GM18526 (cell line): ENCODE data around the gene PRPF18.
A peak's percentile ranks its signal among the peaks of the same experiment; 100 is the strongest.

Experiments used
- POLR2A ChIP-seq: IDR thresholded peaks from 3 replicates; pipeline ENCODE4 v1.6.1; 2011; ENCODE audit not compliant: insufficient read length; ENCODE audit errors: extremely low read depth

Gene PRPF18, protein sequence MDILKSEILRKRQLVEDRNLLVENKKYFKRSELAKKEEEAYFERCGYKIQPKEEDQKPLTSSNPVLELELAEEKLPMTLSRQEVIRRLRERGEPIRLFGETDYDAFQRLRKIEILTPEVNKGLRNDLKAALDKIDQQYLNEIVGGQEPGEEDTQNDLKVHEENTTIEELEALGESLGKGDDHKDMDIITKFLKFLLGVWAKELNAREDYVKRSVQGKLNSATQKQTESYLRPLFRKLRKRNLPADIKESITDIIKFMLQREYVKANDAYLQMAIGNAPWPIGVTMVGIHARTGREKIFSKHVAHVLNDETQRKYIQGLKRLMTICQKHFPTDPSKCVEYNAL

DNA sequence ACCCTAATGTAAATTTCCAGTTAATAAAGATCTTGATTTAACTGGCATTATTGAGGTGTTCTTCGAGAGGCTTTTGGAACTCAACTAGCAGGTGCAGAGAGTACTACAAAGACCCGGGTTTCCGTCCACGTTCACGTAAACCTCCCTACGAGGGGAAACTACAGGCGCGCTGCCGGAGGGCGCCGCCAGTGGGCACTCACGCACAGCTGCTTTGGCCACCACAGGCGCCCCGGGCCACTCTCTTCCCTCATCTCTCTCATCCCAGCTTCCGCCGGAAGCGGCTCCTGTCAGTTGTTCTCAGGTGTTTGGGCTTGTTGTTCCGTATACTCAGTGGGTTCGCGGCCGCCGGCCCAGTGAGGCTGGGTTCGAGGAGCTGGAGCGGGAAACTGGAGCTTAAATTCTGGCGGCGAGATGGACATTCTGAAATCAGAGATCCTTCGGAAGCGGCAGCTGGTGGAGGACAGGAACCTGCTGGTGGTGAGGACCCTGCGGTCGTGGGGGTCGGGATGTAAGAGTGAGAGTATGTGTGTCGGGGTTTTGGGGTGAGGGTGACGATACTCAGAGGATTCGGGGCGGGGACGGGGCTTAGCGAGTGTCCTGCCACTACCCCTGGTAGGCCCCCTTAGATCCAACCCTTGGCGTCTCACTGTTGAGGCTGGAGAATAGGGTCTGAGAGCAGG, at the start of gene PRPF18:
Gene PRPF18, plus strand, starts transcription at position 290 of the 680 bp plus-strand sequence. Its CDS starts 122 bp downstream, at position 412.
- TF ChIP-seq POLR2A = peak; percentile 81

DNA sequence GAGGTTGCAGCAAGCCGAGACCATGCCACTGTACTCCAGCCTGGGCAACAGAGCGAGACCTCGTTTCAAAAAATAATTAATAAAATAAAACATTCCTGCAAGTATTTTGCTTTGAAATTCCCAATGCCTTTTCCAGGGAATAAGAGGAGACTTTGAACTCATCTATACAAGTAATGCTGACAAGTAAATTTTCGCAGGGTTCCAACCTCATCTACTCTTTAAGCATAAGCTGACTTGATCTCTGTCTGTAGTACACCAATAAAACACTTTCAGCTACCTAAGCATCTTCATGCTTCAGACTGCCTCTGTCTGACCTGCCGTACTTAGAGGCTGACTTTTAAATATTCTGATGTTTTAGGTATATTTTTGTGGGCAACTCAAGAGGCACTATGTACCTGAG, 44.2 kb upstream of the PRPF18 start:
- no peak for TF ChIP-seq POLR2A

DNA sequence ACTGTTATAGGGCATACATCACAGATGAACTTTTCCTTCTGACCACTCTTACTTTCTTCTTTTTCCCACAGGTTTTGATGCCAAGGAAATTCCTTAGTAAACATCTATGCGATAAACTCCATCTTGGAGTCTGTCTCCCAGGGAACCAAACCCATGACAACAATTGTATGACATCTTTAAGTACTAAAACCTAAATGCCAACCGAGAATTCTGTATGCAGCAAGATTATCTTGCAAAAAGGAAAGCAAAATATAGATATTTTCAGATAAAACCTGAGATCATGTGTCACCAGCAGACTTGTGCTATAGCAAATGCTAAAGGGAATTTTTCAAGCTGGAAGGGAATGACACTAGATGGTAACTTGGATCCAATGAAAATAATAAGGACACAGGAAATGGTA, 36.0 kb upstream of the PRPF18 start:
- no peak for TF ChIP-seq POLR2A

DNA sequence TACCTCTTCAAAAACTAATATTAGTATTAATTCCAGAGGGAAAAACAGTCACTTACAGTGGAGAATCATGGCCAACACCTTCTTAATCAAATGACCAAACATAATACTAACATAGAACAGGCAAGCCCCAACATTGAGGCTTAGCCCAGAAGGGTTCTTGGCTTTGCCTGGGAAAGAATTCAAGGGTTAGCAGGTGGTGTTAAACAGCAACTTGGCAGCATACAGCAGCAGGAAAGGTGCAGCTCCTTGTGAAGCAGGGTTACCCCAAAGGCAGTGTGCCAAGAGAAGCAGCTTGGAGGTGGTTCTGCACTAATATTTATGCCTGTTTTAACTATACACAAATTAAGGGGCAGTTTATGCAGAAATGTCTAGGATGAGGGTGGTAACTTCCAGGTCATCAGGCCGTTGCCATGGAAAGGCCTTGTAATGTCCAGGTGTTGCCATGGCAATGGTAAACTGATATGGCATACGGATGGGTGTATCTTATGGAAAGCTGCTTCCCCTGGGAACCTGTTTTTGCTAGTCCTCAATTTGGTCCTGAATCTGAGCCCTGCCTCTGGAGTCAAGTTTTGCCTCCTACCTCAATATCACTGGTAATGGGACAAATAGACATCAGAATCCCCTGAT, 30.8 kb upstream of the PRPF18 start:
- TF ChIP-seq POLR2A = no peak

DNA sequence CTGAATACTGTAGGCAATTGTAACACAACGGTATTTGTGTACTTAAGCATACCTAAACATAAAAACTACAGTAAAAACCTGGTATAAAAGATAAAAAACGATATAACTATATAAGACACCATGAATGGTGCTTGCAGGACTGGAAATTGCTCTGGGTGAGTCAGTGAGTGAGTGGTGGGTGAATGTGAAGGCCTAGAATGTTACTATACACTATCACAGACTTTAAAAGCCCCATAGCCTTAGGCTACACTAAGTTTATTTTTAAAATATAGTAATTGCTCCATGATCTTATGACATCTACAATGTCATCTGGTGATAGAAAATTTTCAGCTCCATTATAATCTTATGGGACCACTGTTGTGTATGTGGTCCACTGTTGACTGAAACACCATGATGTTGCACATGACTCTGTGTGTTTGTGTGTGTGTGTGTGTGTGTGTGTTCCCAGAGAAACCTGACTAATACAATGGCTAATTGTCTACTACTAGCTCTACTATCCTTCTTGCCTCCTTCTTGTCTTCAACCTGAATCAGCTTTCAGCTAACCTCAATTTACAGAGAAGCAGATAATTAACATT, 27.6 kb upstream of the PRPF18 start:
- no peak for TF ChIP-seq POLR2A

DNA sequence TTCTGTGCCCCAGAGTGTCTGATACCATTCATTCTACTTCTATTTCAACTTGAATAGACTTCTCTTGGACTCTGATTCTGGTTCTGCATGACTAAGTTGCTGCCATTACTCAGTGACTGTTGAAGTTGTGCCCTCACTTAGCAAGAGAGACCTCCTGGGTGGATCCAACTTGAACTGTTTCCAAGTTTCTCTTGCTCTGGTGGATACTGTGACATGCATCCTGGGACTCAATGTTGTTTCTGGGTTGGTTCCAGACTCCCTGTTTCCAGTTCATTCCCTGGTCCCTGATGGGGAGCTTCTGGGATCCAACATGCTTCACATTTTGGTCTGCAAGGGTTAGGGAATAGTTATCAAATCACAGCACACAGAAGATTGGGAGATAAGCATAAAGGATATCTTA, 26.2 kb upstream of the PRPF18 start:
- TF ChIP-seq POLR2A = no peak

DNA sequence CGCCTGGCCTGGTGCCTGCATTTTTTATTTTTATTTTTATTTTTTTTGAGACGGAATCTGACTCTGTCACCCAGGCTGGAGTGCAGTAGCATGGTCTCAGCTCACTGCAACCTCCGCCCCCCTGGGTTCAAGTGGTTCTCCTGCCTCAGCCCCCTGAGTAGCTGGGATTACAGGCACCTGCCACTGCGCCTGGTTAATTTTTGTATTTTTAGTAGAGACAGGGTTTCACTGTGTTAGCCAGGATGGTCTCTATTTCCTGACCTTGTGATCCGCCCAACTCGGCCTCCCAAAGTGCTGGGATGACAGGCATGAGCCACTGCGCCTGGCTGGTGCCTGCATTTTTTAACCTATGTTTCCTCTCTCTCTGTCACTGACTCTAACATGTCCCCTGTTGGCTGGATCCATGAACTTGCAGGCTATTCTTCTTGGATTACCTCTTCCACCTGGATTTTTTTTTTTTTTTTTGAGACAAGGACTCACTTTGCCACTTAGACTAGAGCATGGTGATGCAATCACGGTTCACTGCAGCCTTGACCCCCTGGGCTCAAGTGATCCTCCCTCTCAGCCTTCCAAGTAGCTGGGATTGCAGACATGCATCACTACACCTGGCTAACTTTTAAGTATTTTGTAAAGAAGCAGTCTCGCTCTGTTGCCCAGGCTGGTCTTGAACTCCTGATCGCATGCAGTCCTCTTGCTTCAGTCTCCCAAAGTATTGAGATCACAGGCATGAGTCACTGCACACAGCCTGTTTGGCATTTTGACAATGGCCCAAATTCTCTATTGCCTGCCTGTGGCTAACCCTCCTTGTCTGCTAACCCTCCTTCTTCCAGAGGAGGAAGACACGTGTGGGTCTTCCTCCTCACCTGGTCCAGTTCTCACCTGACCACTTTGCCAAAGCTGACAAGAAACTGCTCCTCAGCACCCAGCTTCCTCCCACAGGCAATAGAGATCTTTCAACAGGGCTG, 23.0 kb upstream of the PRPF18 start:
- TF ChIP-seq POLR2A = no peak

DNA sequence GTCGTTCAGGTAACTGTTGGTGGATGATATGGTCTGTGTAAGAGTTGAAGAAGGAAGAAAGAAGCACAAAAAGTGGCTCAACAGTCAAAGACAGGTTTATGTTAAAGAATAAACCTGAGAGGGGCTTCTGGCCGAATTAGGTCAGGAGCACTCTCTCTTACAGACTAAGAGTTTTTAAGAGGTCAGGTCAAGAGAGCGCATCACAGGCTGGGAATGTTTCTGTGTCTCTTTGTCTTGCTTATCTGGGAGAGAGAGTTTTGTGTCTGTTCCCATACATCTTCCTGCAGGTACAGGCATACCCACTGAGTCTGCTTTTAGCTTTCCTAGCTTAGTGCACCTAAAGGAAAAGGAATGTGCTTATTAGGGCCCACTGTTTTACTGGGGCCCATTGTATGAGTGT, 22.2 kb upstream of the PRPF18 start:
- TF ChIP-seq POLR2A = no peak

DNA sequence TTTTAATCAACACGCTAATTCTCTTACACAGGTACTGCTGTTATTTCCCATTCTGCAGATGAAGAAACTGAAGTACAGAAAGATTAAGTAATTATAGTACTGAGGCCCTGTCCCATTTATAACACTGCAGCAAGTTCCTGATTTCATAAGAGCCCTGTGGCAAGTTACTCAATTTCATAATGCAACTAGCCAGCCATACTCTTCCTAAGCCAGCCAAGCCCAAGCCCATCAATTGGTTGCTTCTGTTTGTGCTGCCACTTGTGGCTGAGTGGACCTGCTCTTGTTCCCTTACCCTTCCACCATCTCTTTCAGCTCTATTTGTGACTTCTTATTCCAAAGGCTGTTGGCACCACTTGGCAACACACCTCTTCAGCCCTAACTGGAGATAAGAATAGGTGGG, 19.7 kb upstream of the PRPF18 start:
- no peak for TF ChIP-seq POLR2A

DNA sequence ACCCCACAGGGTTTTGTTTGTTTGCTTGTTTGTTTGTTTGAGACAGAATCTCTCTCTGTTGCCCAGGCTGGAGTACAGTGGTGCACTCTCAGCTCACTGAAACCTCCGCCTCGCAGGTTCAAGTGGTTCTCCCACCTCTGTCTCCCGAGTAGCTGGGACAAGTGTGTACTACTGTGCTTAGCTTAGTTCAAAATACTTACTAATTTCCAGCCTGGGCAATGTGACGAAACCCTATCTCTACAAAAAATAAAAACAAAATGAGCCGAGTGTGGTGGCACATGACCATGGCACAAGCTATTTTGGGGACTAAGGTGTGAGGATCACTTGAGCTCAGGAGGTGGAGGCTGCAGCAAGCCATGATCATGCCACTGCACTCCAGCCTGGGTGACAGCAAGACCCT, 15.2 kb upstream of the PRPF18 start:
- TF ChIP-seq POLR2A = no peak

DNA sequence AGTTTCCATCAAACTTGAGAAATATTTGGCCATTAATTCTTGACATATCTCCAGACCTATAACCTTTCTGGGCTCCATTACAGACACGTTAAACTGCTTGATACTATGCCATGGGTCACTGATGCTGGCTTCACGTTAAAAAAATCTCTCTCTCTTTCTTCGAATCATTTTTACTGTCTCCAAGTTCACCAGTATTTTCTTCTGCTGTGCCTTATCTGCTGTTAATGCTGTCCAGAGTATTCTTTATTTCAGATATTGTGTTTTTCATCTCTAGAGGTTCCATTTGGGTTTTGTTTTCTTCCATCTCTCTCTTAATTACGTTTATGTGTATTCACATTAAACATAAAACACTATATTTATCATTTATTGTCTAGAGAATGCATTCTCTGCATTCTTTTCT, 12.8 kb upstream of the PRPF18 start:
- TF ChIP-seq POLR2A = no peak

DNA sequence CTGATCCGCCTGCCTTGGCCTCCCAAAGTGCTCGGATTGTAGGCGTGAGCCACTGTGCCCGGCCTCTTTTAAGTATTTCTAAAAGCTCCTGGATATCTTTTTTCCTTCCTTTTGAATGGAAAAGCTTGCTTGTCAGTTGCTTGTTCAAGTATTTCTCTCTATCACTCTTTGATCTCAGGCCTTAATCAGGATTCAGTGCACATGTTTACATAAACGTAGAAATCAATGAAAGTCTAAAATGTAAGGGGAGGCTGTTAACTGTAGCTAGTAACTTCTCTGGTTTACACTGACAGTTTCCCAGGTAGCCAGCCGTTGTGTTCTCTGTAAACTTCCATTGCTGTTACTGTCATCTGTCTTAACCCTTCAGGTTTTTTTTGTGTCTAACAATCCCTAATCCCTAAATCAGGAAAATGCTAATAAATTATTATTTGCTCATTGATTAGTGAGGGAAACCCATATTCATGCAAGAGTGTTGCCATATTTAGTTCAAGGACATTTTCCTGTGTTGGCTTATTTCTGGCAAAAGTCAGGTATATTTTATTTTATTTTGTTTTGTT, 1.5 kb upstream of the PRPF18 start:
- no peak for TF ChIP-seq POLR2A

DNA sequence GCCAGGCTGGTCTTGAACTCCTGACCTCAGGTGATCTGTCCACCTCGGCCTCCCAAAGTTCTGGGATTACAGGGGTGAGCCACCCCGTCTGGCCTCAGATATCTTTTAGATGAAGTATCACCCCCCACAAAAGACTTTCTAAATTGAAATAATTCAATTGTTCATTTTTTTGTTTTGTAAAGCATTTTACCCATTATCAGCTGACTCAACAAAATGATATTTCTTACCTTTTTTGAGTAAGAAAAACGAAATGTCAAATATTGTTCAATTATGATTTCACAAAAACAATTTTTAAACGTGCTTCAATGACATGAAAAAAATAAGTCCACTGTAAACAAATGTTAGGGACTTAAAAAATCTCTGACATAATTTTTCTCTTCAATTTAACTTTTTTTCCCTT, 822 bp upstream of the PRPF18 start:
- no peak for TF ChIP-seq POLR2A

DNA sequence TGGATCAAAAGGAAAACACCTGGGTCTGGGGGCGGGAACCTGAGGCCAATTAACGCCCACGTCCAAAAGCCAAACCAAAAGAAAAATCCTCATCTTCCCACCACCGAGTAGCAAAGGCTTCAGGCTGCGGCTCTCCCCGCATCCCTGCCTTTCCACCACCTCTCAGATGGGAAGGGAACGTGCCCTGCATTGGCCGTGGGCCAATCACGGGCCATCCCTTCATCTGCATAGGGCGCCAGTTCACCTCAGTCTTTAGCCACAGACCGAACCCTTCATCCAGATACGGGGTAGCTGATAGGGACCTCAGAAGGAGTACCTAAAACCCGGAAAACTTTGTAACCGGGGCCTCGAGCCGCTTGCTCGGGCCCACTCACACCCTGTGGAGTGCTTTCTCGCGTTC, 626 bp downstream of the PRPF18 start:
- TF ChIP-seq POLR2A = no peak

DNA sequence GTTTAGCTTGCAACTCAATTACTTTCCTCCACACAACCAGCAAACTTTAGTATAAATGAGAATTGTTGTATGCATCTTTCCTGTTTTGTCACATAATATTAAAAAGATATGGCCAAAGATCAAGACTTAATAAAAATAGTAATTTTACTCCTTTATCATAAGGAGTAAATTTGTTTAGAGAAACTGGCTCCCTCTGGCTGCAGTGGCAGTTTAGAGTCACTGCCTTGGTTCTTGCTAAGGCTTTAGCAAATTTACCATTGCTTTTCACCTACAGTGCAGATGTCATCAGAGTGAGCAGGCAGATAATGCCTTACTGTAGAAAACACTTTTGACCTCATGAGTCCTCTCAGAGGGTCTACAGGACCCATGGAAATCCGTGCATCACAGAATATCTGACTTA, 2.6 kb downstream of the PRPF18 start:
- no peak for TF ChIP-seq POLR2A

DNA sequence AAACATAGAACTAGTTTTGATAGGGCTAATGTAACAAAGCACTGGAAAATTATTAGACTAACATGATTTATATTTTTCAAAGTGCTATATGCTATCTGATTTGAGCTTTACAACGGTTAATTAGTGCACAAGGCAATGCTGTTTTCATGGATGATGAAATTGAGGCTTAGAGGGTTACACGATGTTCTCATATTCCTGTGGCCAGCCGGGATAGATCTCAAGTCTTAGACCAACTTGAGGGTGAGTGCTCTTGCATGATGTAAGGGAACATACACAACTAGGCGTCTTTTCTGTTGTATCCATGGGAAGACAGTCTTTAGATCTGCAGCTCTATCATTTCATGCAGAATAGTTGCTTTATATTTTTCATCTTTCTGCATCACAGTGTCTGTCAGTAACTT, 4.1 kb downstream of the PRPF18 start:
- no peak for TF ChIP-seq POLR2A
